IMR-90 (cell line): ENCODE data around the gene KCNE4. TPM values are rescaled to one million over a fixed set of nuclear protein-coding genes. Genes with fewer than 3 reads are reported as not detected.

Experiments
- ATAC-seq: fragments of 200-7000 bp; cut with Tn5 transposase; 2 replicates; pipeline ENCODE4 v1.9.1; 2020; ENCODE audit warnings: low read depth, mild to moderate bottlenecking, moderate library complexity
- BruUV-seq: library from RNA; stranded (reverse); fragments of 400-500 nt; replicated peaks from 2 replicates; lab custom pipeline; 2021; lab: Mats Ljungman, UMichigan
- CTCF ChIA-PET: fragments of 300-600 bp; formaldehyde crosslinking; extraction: SDS; loops from one replicate; lab custom pipeline; 2021; ENCODE audit warnings: antibody characterized with exemption; lab: Yijun Ruan, JAX
- POLR2A ChIA-PET: fragments of 300-600 bp; sonication (Branson Sonifier 250); formaldehyde crosslinking; loops from one replicate; lab custom pipeline; 2022; ENCODE audit warnings: antibody characterized with exemption; ENCODE audit not compliant: unreplicated experiment; lab: Charles Lee
- DNase-seq: peaks from one replicate; pipeline ENCODE4 v3.0.0; 2013
- H2AFZ ChIP-seq: replicated peaks from 2 replicates; pipeline ENCODE3; 2013; ENCODE audit warnings: low read length, mild to moderate bottlenecking; ENCODE audit not compliant: poor library complexity
- H2AK5ac ChIP-seq: 2 replicates; pipeline ENCODE4 v1.6.1; 2013; ENCODE audit warnings: low read depth, low read length, inconsistent platforms
- H2AK9ac ChIP-seq: replicated peaks from 2 replicates; pipeline ENCODE3; 2013; ENCODE audit warnings: mild to moderate bottlenecking, low read depth, low read length, moderate library complexity; ENCODE audit not compliant: poor library complexity
- H2BK120ac ChIP-seq: 2 replicates; pipeline ENCODE4 v1.6.1; 2013; ENCODE audit warnings: low read depth, low read length, inconsistent platforms
- H2BK15ac ChIP-seq: 3 replicates; pipeline ENCODE4 v1.6.1; 2013; ENCODE audit warnings: low read depth, low read length, inconsistent platforms
- H2BK20ac ChIP-seq: 2 replicates; pipeline ENCODE4 v1.6.1; 2013; ENCODE audit warnings: low read depth, mild to moderate bottlenecking, inconsistent platforms, low read length, moderate library complexity
- H2BK5ac ChIP-seq: 2 replicates; pipeline ENCODE4 v1.6.1; 2013; ENCODE audit warnings: mild to moderate bottlenecking, low read depth, low read length, inconsistent platforms; ENCODE audit not compliant: poor library complexity, severe bottlenecking
- H3K14ac ChIP-seq: replicated peaks from 2 replicates; pipeline ENCODE4 v1.6.1; 2013; ENCODE audit warnings: low read depth, low read length, inconsistent platforms
- H3K18ac ChIP-seq: 2 replicates; pipeline ENCODE4 v1.6.1; 2013; ENCODE audit warnings: low read depth, low read length, control low read depth
- H3K23ac ChIP-seq: 2 replicates; pipeline ENCODE4 v1.6.1; 2013; ENCODE audit warnings: low read depth, low read length, inconsistent platforms
- H3K27ac ChIP-seq: 2 replicates; pipeline ENCODE4 v1.5.1; 2013; ENCODE audit warnings: mild to moderate bottlenecking, control low read depth, low read length; ENCODE audit not compliant: insufficient read depth
- H3K27me3 ChIP-seq: 2 replicates; pipeline ENCODE4 v1.6.1; 2013; ENCODE audit warnings: low read length; ENCODE audit not compliant: control insufficient read depth, insufficient read depth
- H3K36me3 ChIP-seq: 2 replicates; pipeline ENCODE4 v1.6.1; 2013; ENCODE audit warnings: low read length, mixed read lengths; ENCODE audit not compliant: control insufficient read depth, insufficient read depth
- H3K4ac ChIP-seq: 2 replicates; pipeline ENCODE4 v1.6.1; 2013; ENCODE audit warnings: low read depth, low read length, inconsistent platforms
- H3K4me1 ChIP-seq: 2 replicates; pipeline ENCODE4 v1.6.1; 2013; ENCODE audit warnings: low read length, mixed read lengths; ENCODE audit not compliant: control insufficient read depth, insufficient read depth
- H3K4me2 ChIP-seq: 2 replicates; pipeline ENCODE4 v1.6.1; 2013; ENCODE audit warnings: low read depth, mild to moderate bottlenecking, control low read depth, low read length, moderate library complexity
- H3K4me3 ChIP-seq: 2 replicates; pipeline ENCODE4 v1.5.1; 2013; ENCODE audit warnings: low read depth, mild to moderate bottlenecking, control low read depth, low read length, moderate library complexity; ENCODE audit not compliant: insufficient read depth
- H3K56ac ChIP-seq: 2 replicates; pipeline ENCODE4 v1.6.1; 2013; ENCODE audit warnings: low read length, inconsistent platforms; ENCODE audit not compliant: insufficient read depth; ENCODE audit errors: extremely low read depth
- H3K79me1 ChIP-seq, 2 experiments: 2 replicates each; pipeline ENCODE4 v1.6.1; 2013; ENCODE audit warnings: low read length in 2 of 2, inconsistent platforms in 1 of 2, low read depth in 1 of 2
- H3K9ac ChIP-seq: 2 replicates; pipeline ENCODE4 v1.6.1; 2013; ENCODE audit warnings: low read depth, low read length, control low read depth
- H3K9me1 ChIP-seq: 2 replicates; pipeline ENCODE4 v1.6.1; 2013; ENCODE audit warnings: low read length, inconsistent platforms; ENCODE audit not compliant: insufficient read depth
- H3K9me3 ChIP-seq: 2 replicates; pipeline ENCODE4 v1.6.1; 2013; ENCODE audit warnings: low read length; ENCODE audit not compliant: control insufficient read depth, insufficient read depth
- H4K20me1 ChIP-seq: 2 replicates; pipeline ENCODE4 v1.6.1; 2013; ENCODE audit warnings: low read length, inconsistent platforms; ENCODE audit not compliant: insufficient read depth
- H4K5ac ChIP-seq: 2 replicates; pipeline ENCODE4 v1.6.1; 2013; ENCODE audit warnings: mild to moderate bottlenecking, low read depth, low read length, control low read depth
- H4K8ac ChIP-seq, 2 experiments: 2 replicates each; pipeline ENCODE4 v1.6.1; 2013; ENCODE audit warnings: low read depth in 2 of 2, low read length in 2 of 2, control low read depth in 1 of 2, inconsistent platforms in 1 of 2
- H4K91ac ChIP-seq: 2 replicates; pipeline ENCODE4 v1.6.1; 2013; ENCODE audit warnings: low read depth, low read length, inconsistent platforms; ENCODE audit not compliant: insufficient read depth
- BHLHE40 ChIP-seq: fragments of 150-350 bp; IDR thresholded peaks from 2 replicates; pipeline ENCODE4 v1.6.1; 2016; ENCODE audit warnings: mild to moderate bottlenecking, low read depth, low read length
- CHD1 ChIP-seq: IDR thresholded peaks from 2 replicates; pipeline ENCODE4 v1.6.1; 2012; ENCODE audit warnings: low read depth, low read length, improper control_type of control experiment
- ELK1 ChIP-seq: fragments of 150-350 bp; IDR thresholded peaks from 2 replicates; pipeline ENCODE4 v1.6.1; 2016; ENCODE audit warnings: low read depth, mild to moderate bottlenecking, low read length, moderate library complexity, borderline replicate concordance
- FOS ChIP-seq: fragments of 150-350 bp; IDR thresholded peaks from 2 replicates; pipeline ENCODE4 v1.6.1; 2016; ENCODE audit warnings: low read depth, low read length
- MAFK ChIP-seq: IDR thresholded peaks from 2 replicates; pipeline ENCODE4 v1.6.1; 2012; ENCODE audit warnings: low read depth, low read length, improper control_type of control experiment
- MAZ ChIP-seq: IDR thresholded peaks from 2 replicates; pipeline ENCODE4 v1.6.1; 2012; ENCODE audit warnings: low read depth, mild to moderate bottlenecking, low read length, improper control_type of control experiment, moderate library complexity, borderline replicate concordance
- MXI1 ChIP-seq: IDR thresholded peaks from 2 replicates; pipeline ENCODE4 v1.6.1; 2012; ENCODE audit warnings: low read depth, mild to moderate bottlenecking, low read length, moderate library complexity, borderline replicate concordance
- NFE2L2 ChIP-seq: fragments of 150-350 bp; IDR thresholded peaks from 2 replicates; pipeline ENCODE4 v1.6.1; 2016; ENCODE audit warnings: low read depth, mild to moderate bottlenecking, low read length
- POLR2A ChIP-seq: IDR thresholded peaks from 2 replicates; pipeline ENCODE4 v1.6.1; 2012; ENCODE audit warnings: mild to moderate bottlenecking, low read depth, low read length
- RAD21 ChIP-seq: IDR thresholded peaks from 2 replicates; pipeline ENCODE4 v1.6.1; 2012; ENCODE audit warnings: low read length, improper control_type of control experiment
- RCOR1 ChIP-seq: IDR thresholded peaks from 2 replicates; pipeline ENCODE4 v1.6.1; 2012; ENCODE audit warnings: mild to moderate bottlenecking, low read length, improper control_type of control experiment; ENCODE audit not compliant: insufficient replicate concordance
- RFX5 ChIP-seq: IDR thresholded peaks from 2 replicates; pipeline ENCODE4 v1.8.0; 2012; ENCODE audit warnings: low read depth, mild to moderate bottlenecking, low read length, moderate library complexity
- SMC3 ChIP-seq: fragments of 150-350 bp; IDR thresholded peaks from 2 replicates; pipeline ENCODE4 v1.6.1; 2016; ENCODE audit warnings: low read depth, mild to moderate bottlenecking, antibody characterized with exemption, low read length, moderate library complexity
- USF2 ChIP-seq: fragments of 150-350 bp; IDR thresholded peaks from 2 replicates; pipeline ENCODE4 v1.6.1; 2017; ENCODE audit warnings: mild to moderate bottlenecking, antibody characterized with exemption, low read length, low read depth
- WGBS, 2 experiments: methylation state at CpG; one replicate each; pipeline versions ENCODE4 v1.1.5 to v1.1.7; 2013; ENCODE audit warnings: missing lambda C conversion rate in 2 of 2; ENCODE audit not compliant: insufficient read length in 1 of 2; ENCODE audit errors: extremely low coverage in 2 of 2; 5-methylcytosine and 5-hydroxymethylcytosine counted together
- dilution Hi-C: fragments of 300-500 bp; cut with HindIII; formaldehyde crosslinking; loops from one replicate; pipeline ENCODE4 v1.14.3; 2018; ENCODE audit warnings: low sequenced_read_pairs; ENCODE audit not compliant: unreplicated experiment
- in situ Hi-C: fragments of 300-500 bp; cut with MboI; formaldehyde crosslinking; loops from 3 replicates; pipeline ENCODE4 v1.14.3; 2019; ENCODE audit warnings: low sequenced_read_pairs, inconsistent platforms, mixed read lengths
- intact Hi-C: fragments of 100-400 bp; cut with micrococcal nuclease; formaldehyde crosslinking; loops from 2 replicates; pipeline ENCODE4 v1.10.0; 2022
- polyA plus RNA-seq, 3 experiments: library from polyadenylated mRNA; depleted of rRNA; stranded (reverse); fragments of >200 nt; gene quantifications; 2 replicates each; pipeline ENCODE4 v1.2.3, GENCODE V29; 2012; ENCODE audit warnings: low replicate concordance in 1 of 3
- total RNA-seq: library from RNA; depleted of rRNA; stranded (reverse); fragments of >200 nt; gene quantifications from 2 replicates; pipeline ENCODE4 v1.2.3, GENCODE V29; 2012

KCNE4 gene
- total and polyA plus RNA-seq, 2 of the 4 experiments (the other 2 are of a cell fraction): 6.6 to 6.8 TPM

- Histone ChIP-seq H3K79me1 (peaks cover 6 to 23% of the 10 kb centered on the region in 2 experiments; a peak in 3 of 4 replicates), H2AFZ (peak overlapping the region; percentile 9)
- POLR2A ChIA-PET: no interaction called here
- no peak for TF ChIP-seq BHLHE40
- no peak for TF ChIP-seq RAD21
- no peak for TF ChIP-seq SMC3
- TF ChIP-seq POLR2A: no peak
- TF ChIP-seq NFE2L2: no peak
- TF ChIP-seq RCOR1: no peak
- no peak for TF ChIP-seq ELK1
- TF ChIP-seq FOS: no peak
- TF ChIP-seq USF2: no peak
- no peak for TF ChIP-seq CHD1
- TF ChIP-seq MAZ: no peak
- no peak for TF ChIP-seq MXI1
- TF ChIP-seq RFX5: no peak
- no peak for TF ChIP-seq MAFK
These were observed 988 bp upstream of the KCNE4 start for GRCh38 chr2:223050900-223051504.

More at GRCh38 chr2:223050900-223051504, 988 bp upstream of the KCNE4 start:
- Histone ChIP-seq H3K4me2 (peak overlapping the region; percentile 79), H2BK20ac (peak overlapping the region; percentile 41; the same call in 1 of the 2 replicates), H3K56ac (no peak overlapping the region), H3K4ac (0 out of 2 replicates have a peak overlapping the region, but pooled peaks have one; percentile 8), H3K4me3 (no peak overlapping the region), H3K27ac (no peak overlapping the region), H4K8ac (peak overlapping the region; percentile 2 to 36; a peak in 2 of 4 replicates), H3K14ac (no peak overlapping the region; the same call in 1 of the 2 replicates), H3K4me1 (peaks cover 25% of the 10 kb centered on the region), H3K27me3 (no peaks in the 10 kb centered on the region), H3K9ac (peak overlapping the region; percentile 67; the same call in 1 of the 2 replicates), H2BK120ac (peak overlapping the region; percentile 23; the same call in 1 of the 2 replicates), H3K36me3 (no peaks in the 10 kb centered on the region), H2BK5ac (peak overlapping the region; percentile 37), H2AK9ac (no peak overlapping the region), H2AK5ac (peak overlapping the region; percentile 60; the same call in 1 of the 2 replicates), H4K20me1 (no peaks in the 10 kb centered on the region), H3K18ac (peak overlapping the region; percentile 59; the same call in 1 of the 2 replicates), H3K9me3 (no peaks in the 10 kb centered on the region), H2BK15ac (peak overlapping the region; percentile 3; the same call in 1 of the 3 replicates), H3K9me1 (peaks cover 13% of the 10 kb centered on the region), H4K5ac (peak overlapping the region; percentile 28; the same call in 1 of the 2 replicates), H4K91ac (peak overlapping the region; percentile 3; the same call in 1 of the 2 replicates), H3K23ac (peak overlapping the region; percentile 18; the same call in 1 of the 2 replicates)
- WGBS, 2 experiments: 17% methylated on average over 1 of the region's 8 CpGs; no CpG with 5 or more reads in 1 of the 2 experiments
- ATAC-seq: no peak
- no TSS peak for BruUV-seq
- dilution Hi-C loops (no loop called here), in situ Hi-C loops (no loop called here), intact Hi-C loops (loop anchor here (5.0 to 10.0 kb wide), 3 partner anchors 414 to 746 kb away; no protein-coding TSS in a partner anchor)
- CTCF ChIA-PET: interaction anchor here (0.5 to 1.9 kb wide), 3 partner anchors 24 to 70 kb away, joined by 3 to 10 read pairs (median 3); no protein-coding TSS in a partner anchor
- peak; percentile 66 for DNase-seq
